HG02642 (cell line): Measurements from ENCODE around the gene SMYD3.
"Not testable (repeated sequence)": the region's sequence is repeated elsewhere in the genome, so short reads cannot be mapped to it uniquely, and the experiment has no call there.

ENCODE experiments used
- ATAC-seq: cut with Tn5 transposase; IDR thresholded peaks from one replicate; pipeline ENCODE4 v1.9.1; 2021; ENCODE audit warnings: mild to moderate bottlenecking; ENCODE audit not compliant: unreplicated experiment, poor library complexity

Gene SMYD3

DNA sequence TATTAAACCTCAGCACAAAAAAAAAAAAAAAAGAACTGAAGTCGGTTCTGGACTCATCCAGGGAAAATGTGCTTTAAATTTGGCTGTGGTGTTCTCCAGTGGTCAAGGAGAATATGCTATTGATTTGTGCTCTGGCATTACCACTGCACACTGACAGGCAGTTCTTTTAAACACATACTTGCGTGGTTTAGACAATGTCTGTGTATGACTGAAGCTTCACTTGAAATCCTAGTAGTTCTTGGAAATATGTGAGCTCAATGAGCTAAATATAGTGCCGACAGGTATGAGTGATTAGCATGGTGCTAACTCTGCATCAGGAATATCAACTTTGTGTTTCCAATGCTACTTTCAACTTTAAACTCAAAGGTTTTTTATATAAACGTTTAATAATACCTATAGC, 415.6 kb downstream of the SMYD3 start:
- ATAC-seq = no peak

DNA sequence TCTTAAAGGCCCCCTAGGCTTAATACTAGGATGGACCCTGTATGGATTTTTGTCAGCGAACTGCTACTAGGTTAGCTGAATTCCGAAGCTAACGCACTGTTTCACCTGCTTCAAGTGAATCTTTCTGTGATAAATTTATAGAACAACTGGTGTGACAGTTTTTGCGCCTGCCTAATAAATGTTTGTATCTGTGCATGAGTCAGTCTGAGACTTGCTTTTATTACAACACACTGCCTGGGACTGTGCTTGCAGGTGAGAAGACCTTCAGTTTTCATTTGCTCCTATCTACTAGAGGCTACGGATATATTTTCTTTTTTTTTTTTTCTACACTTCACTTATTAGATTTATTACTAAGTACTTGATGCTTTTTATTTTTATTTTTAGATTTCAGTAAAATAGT, 420.9 kb downstream of the SMYD3 start:
- no peak for ATAC-seq

DNA sequence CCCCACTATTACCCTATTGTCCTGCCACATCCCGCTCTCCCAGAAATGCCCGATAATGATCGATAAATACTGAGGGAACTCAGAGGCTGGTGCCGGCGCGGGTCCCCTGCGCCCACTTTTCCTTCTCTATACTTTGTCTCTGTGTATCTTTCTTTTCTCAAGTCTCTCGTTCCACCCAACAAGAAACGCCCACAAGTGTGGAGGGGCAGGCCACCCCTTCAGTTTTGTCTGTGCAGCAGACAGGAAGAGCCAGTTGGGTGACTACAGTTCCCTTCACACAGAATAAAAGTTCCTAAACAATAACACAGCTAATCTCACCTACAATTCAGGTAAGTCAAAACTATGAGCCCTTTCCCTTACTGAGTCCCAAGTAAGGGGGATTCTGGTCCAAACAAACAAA, 423.7 kb downstream of the SMYD3 start:
- ATAC-seq = no peak

DNA sequence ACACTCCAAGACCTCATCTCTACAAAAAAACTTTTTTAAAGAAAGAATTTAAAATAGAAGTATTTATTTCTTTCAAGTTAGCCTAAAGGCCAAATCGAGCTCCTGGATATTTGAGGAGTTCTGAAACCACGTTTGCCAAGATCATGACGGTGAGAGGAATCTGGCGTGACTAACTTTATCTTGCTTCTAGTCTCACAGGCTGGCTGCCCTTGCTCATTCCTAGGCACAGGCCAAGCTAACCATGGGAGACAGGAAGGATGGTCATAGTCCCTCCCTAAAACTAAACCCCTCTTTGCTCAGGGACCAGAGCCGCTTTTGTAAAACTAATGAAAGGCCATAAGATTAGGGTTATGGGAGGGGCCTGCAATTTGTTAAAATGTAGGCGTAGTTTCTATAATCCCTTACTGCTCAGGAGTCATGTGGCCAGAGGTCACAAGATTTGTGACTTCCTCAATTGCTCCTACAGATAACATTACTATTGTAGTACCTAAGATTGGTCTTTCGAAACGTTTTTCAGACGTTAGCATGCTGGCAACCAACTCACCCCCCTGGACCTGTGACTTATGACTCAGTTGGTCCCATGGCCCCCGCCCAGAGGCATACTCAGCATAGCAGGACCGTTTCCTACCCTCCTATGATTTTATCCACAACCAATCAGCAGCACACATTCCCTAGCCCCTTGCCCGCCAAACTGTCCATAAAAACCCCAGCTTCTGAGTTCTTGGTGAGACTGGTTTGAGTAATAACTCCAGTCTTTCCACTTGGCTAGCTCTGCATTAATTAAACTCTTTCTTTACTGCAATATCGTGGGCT, 425.0 kb downstream of the SMYD3 start:
- ATAC-seq = no peak

DNA sequence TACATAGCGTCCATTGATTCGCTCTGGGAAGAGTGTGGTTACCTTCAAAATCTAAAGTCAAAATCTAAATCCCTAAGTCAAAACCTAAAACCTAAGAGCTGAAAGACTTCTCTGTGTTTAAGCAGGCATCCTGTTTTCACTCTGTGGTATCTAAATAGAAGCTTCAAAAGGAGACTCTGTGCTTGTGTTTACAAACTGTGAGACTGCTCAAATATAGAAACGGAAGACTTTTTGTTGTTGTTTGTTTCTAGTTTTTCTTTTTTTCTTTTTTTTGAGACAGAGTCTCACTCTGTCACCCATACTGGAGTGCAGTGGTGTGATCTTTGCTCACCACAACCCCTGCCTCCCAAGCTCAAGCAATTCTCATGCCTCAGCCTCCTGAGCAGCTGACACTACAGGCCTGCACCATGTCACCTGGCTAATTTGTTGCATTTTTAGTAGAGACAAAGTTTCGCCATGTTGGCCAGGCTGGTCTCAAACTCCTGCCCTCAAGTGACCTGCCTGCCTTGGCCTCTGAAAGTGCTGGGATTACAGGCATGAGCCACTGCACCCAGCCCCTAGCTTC, 425.9 kb downstream of the SMYD3 start:
- ATAC-seq = no peak

DNA sequence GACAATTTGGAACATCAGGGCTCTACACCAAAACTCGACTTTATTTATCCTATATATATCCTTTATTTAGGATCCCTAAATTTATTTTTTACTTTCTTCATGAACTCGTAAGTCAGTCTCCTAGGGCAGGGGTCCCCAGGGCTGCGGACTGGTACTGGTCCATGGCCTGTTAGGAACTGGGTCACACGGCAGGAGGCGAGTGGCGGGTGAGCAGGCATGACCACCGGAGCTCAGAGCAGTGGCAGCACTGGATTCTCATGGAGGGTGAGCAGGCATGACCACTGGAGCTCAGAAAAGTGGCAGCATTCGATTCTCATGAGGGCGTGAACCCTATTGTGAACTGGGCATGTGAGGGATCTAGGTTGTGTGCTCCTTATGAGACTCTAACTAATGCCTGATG, 427.0 kb downstream of the SMYD3 start:
- no peak for ATAC-seq

DNA sequence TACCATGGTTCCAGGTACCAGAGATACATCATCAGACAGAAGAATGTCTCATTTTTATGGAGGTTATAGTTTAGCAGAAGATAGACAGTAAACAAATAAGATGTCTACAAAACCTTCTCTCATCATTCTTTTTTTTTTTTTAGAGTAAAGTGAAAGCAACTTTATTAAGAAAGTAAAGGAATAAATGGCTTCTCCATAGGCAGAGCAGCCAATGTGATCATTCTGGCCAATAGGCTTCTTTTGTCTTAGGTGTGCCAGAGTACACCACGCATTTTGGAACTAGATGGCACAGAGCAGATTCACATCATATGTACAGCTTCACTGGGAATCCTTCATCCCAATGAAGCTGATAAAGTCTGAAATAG, 428.2 kb downstream of the SMYD3 start:
- no peak for ATAC-seq

DNA sequence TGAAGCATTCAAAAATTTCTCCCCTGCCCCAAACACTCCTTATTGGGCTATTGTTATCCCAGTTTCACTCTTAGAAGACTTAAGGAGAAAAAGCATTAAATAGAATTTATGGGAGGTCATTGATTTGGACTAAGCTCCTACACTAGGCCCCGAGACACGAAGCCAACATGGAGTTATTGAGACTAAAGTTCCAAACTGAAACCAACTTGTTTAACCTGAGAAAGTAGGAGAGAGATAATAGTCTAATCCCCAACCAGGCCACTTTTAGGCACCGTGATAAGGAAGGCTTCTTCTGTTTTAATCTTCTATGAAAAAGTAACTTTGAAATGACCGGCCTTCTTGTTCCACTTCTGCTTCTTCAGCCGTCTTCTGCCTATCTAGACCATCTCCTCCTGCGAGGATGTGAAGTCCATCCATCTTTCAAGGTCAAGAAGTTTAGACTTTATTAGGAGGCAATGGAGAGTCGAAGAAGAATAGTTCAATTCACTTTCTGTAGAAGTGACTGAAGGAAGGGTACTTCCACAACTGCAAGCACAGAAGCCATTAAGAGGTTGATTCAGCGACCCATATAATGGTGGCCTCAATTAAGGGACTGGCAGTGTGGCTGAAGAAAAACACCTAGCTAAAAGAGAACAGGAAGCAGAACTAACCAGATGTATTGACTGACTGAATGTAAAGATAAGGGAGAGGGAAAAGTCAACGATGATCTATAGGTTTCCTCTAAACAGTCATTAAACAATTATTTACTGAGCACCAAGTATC, 428.8 kb downstream of the SMYD3 start:
- no peak for ATAC-seq

DNA sequence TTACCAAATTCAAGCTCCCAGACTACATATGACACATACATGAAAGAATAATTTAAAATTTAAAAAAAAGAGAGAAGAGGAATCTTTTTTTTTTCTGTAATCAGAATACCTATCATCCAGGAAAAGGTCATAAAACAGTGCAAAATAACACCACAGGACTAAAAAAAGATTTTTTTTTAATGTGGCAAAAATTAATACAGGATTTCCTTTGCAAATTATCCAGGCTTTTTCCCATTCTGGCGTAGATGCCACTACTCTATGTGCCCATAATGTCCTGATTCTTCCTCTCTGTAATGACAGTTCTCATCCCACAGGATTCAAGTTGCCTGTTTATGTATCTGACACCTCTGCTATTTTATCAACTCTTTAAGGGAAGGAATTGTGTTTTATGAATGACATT, 429.6 kb downstream of the SMYD3 start:
- no peak for ATAC-seq

DNA sequence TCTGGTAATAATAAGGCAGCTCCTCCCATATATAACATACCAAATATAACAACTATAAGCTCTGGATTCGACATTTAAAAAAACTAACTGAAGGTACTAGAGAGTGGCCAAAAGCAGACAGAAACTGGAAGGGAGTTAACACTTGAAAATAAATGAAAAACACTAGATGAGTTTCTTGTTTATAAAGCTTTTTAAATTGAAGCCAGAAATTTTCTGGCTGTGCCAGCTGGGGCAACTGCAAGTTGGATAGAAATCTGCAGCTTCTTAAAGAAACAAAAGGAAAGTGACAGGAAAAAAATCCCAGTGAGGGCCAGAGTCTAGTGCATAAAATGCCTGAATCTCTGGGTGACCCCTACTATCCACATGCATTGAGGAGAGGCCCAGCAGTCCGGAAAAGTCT, 432.7 kb downstream of the SMYD3 start:
- no peak for ATAC-seq

DNA sequence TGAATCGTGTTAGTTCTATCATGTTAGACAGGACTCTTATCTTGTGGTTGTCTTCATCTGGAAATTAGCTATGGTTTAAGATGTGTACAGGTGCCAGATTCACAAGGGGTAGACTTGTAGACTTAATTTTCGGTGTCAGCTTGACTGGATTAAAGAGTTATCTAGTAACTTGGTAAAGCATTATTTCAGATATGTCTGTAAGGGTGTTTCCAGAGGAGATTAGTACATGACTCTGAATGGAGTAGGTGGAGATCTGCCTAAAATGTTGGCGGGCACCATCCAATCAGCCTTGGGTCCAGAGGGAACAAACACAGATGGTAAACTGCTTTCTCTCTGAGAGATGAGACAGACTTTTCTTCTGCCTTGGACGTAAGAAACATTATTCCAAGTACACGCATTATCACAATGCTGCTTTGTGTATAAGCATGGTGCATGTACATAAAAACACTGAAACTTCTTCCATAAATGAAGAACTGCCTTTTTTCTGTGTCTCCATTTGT, 434.6 kb downstream of the SMYD3 start:
- ATAC-seq = no peak

DNA sequence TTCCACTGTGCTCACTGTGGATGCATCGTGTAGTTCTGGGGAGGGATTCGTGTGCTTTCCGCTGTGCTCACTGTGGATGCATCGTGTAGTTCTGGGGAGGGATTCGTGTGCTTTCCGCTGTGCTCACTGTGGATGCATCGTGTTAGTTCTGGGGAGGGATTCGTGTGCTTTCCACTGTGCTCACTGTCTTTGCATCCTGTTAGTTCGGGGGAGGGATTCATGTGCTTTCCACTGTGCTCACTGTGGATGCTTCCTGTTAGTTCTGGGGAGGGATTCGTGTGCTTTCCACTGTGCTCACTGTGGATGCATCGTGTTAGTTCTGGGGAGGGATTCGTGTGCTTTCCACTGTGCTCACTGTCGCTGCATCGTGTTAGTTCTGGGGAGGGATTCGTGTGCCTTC, 435.1 kb downstream of the SMYD3 start:
- ATAC-seq = not testable (repeated sequence)

DNA sequence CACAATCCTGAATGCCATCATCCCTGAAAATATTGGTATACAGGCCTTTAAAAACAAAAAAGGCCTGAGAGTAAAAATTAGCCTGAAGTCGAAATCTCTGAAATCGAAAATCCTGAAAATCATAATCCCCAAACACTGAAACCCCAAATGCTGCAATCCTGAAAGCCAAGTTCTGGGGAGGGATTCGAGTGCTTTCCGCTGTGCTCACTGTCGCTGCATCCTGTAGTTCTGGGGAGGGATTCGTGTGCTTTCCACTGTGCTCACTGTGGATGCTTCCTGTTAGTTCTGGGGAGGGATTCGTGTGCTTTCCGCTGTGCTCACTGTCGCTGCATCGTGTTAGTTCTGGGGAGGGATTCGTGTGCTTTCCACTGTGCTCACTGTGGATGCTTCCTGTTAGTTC, 435.5 kb downstream of the SMYD3 start:
- not testable (repeated sequence) for ATAC-seq

DNA sequence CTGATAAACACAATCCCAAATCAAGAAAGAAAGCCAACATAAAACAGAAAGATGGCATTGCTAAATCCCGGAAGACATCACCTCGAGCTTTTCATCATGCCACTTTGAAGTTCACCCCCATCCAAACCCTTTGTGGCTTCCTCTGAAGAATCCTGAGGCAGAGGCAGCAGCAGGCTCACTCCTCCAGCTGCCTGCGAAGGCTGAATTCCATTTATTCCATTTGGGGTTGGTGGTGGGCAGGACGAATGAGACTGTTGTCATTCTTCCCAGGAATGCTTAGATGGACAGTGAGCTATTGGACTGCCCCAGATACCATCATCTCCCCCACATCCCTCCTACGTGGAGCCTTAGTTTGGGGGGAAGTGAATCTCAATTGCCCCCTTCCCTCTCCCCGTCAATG, 437.5 kb downstream of the SMYD3 start:
- no peak for ATAC-seq

DNA sequence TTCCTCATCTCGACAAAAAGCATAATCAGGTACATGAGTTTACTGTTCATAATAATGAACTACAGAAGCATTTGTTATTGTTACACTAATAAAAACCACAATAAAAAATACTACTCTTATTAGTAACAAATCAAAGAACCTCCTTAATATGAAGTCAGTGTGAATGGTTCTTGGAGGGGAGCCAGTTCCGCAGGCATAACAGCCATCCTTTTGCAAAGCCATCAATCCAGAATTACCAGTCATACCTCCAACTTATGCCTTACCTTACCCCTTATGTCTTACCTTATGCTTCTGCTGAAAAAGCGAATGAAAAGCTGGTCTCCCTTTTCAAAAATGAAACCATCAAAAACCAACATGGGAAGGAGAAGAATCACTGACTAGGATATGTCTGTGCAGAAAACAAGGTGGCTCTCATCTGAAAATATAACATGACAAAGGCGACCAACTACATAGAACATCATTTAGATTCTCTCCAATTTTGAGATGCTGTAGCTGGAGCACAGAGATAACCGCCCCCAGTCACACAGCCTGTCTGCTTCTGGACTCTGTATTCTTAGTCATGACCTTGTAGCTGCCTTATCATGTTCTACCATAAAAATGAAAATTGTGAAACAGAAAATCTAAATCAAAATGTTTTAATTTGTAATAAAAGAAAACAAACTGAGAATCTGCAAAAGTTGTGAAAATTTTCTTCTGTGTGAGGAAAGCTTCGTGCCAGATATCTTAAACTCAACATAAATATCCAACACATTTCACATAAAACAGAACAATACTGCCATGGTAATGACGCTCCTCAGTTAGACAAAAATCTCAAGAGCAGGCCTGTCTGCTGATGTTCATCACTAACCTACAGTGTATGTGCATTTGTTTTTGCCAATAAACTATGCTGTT, 438.2 kb downstream of the SMYD3 start:
- no peak for ATAC-seq

DNA sequence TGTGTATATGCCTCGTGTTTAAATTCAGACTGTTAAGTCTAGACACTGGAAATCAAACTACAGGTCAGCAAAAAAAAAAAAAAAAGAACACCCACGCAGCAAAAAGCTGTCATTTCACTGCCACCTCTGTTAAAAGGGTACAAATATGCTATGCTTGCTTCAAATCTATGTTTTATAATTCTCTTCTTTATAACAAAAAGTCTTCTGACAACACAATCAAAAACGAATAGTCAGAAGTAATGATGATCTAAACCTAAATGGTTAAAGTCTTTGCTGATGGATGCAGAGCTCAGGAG, 438.9 kb downstream of the SMYD3 start:
- no peak for ATAC-seq

DNA sequence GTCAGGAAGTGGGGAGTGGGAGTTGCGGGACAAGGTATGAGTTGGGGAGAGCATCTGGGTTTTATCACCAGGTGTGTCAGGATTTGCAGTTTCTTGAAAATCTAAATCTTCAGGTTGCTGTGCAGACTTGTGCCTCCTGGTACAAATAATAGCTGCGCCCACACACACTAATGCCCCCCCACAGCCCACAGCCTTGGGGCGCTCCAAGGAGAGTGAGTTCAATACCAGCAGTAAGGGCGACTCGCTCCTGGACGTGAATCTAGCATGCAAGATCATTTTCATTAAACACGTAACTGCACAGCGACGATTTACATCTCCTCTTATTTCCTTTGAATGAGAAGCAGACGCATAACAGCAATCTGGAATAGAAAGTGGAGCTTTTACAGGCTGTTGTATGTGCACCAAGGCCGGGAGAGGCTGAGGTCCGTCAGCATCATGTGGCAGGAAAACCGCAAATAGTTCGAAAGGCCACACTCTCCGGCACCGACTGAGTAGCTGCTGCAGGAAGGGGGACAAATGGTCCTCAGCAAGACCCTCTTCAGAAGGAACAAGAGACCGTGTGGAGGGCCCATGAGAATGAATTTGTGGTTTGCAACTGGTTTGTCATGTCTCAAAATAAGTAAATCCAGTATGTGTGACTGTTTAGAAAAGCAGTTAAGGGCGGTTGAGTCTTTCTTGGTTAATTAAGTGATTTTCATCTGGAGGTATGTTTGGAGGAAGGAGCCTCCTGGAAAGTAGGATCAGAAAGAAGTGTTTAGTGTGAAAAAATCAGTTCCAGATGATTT, 439.5 kb downstream of the SMYD3 start:
- ATAC-seq = no peak

DNA sequence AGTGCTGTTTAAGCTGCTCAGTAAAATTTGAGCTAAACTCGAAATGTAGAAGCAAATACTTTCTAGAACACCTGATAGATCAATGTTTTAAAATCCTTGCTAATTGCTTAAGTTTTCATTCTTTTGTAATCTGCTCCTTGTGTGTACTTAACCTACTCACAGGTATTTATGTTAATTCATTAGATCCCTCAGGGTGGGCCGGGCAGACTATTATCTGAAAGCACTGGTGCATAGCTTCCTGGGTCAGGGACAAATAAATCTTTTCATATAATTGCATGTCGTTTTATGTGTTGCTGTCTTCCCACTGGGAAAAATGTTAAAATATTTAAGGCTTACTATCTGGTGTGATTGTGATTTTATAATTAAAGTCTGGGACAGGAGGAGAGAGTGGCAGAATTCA, 440.5 kb downstream of the SMYD3 start:
- ATAC-seq = no peak

DNA sequence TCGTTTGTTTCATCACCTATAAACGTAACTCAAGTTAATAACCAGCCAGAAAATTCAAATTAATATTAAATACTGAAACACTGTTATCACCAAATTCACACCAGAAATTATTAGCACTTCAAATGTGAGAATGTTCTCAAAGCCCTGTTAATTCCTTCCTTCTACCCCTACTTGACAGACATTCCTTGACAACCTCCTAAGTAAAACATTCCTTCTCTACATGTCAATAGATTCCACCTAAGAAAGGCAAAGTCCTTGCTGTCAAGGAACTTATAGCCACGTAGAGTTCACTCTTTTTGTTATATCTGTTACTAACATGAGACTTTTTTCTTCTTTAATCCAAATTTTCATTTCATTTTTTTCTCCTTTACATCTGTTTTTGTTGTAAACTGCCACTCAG, 441.5 kb downstream of the SMYD3 start:
- ATAC-seq = no peak

DNA sequence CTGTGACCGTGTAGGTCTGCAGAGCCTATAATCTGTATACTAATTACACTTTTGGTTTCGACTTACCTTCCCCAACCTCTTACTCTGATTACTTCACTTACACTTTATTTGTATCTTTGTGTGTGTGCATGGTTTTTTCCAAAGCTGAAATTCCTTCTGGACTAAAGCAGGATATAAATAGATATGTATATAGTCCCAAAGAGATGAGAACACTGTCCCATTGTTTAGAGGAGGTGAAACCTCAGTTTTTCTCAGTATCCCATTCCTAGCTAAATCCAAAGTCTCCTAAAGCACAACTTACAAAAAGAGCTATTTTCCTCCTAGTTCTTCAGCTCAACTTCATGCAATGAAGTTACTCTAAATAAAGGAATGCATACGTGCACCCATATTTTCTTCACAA, 442.2 kb downstream of the SMYD3 start:
- no peak for ATAC-seq
